Activated B cell treated with CpG ODN at 0.5 μM for 24 hours (primary cell): ENCODE results near the gene COASY. TPM values are rescaled to one million over a fixed set of nuclear protein-coding genes. Genes with fewer than 3 reads are reported as not detected.
A peak's percentile ranks its signal among the peaks of the same experiment; 100 is the strongest.

Experiments used
- ATAC-seq: fragments of 200-7000 bp; cut with Tn5 transposase; one replicate; pipeline ENCODE4 v1.10.0; 2021; ENCODE audit warnings: low read depth, mild to moderate bottlenecking, moderate library complexity
- CTCF ChIA-PET: fragments of 350-600 bp; sonication (Branson Sonifier 250); formaldehyde crosslinking; loops from one replicate; lab custom pipeline; 2021; ENCODE audit warnings: antibody characterized with exemption; lab: Charles Lee
- POLR2A ChIA-PET: fragments of 350-600 bp; sonication (Branson Sonifier 250); formaldehyde crosslinking; loops from one replicate; lab custom pipeline; 2021; ENCODE audit warnings: antibody characterized with exemption; lab: Charles Lee
- DNase-seq: peaks from one replicate; pipeline ENCODE4 v3.0.0; 2022
- H3K27ac Mint-ChIP-seq: one replicate; pipeline ENCODE4 v1.8.0; 2020; ENCODE audit warnings: mixed read lengths
- H3K27me3 Mint-ChIP-seq: one replicate; pipeline ENCODE4 v1.8.0; 2021; ENCODE audit warnings: mixed read lengths
- H3K36me3 Mint-ChIP-seq: one replicate; pipeline ENCODE4 v1.8.0; 2021; ENCODE audit warnings: low read depth, mixed read lengths
- H3K4me1 Mint-ChIP-seq: one replicate; pipeline ENCODE4 v1.8.0; 2021; ENCODE audit warnings: mixed read lengths
- H3K4me3 Mint-ChIP-seq: one replicate; pipeline ENCODE4 v1.8.0; 2020; ENCODE audit warnings: mild to moderate bottlenecking, mixed read lengths
- H3K9me3 Mint-ChIP-seq: one replicate; pipeline ENCODE4 v1.8.0; 2020; ENCODE audit warnings: mixed read lengths
- CTCF ChIP-seq: fragments of 200-600 bp; IDR thresholded peaks from one replicate; pipeline ENCODE4 v1.8.0; 2022; ENCODE audit warnings: antibody characterized with exemption, mild to moderate bottlenecking
- intact Hi-C: fragments of 100-400 bp; cut with micrococcal nuclease; formaldehyde crosslinking; loops from one replicate; pipeline ENCODE4 v1.15.1; 2024
- total RNA-seq: library from RNA; stranded (reverse); gene quantifications from 2 replicates; pipeline ENCODE4 v1.2.3, GENCODE V29; 2022

COASY gene
- total RNA-seq, 1 donor from 2014 or later: 94.9 TPM

DNA sequence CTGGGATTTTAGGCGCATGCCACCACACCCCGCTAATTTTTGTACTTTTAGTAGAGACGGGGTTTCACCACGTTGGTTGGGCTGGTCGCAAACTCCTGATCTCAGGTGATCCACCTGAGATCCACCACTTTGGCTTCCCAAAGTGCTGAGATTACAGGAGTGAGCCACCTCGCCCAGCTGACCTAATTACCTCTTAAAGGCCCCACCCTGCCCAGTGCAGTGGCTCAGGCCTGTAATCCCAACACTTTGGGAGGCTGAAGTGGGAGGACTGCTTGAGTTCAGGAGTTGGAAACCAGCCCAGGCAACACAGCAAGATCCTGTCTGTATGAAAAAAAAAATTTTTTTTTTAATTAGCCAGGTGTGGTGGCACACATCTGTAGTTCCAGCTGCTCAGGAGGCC, 2.9 kb upstream of the COASY start:
- intact Hi-C loops: no loop called here
- ChIA-PET POLR2A (interaction anchor here (1.1 kb wide), 1 partner anchor 11 kb away, joined by 5 read pairs; no protein-coding TSS in a partner anchor), CTCF (no interaction called here)
- DNase-seq: no peak
- Mint-ChIP-seq H3K36me3 (peaks cover 16% of the 10 kb centered on the region), H3K9me3 (no peaks in the 10 kb centered on the region), H3K27ac (no peak overlapping the region), H3K27me3 (no peaks in the 10 kb centered on the region), H3K4me1 (peaks cover 41% of the 10 kb centered on the region), H3K4me3 (no peak overlapping the region)
- ATAC-seq: no peak
- no peak for TF ChIP-seq CTCF

GRCh38 chr17:42560246-42560645, 1.7 kb upstream of the COASY start:
- H3K27ac Mint-ChIP-seq: no peak overlapping the region
- no peaks in the 10 kb centered on the region for H3K9me3 Mint-ChIP-seq
- peaks cover 23% of the 10 kb centered on the region for H3K36me3 Mint-ChIP-seq
- no peaks in the 10 kb centered on the region for H3K27me3 Mint-ChIP-seq
- DNase-seq (no peak), ATAC-seq (no peak)
- ChIA-PET CTCF (no interaction called here), POLR2A (no interaction called here)
- intact Hi-C loops: no loop called here
- peaks cover 34% of the 10 kb centered on the region for H3K4me1 Mint-ChIP-seq
- no peak for TF ChIP-seq CTCF
- no peak overlapping the region for H3K4me3 Mint-ChIP-seq

GRCh38 chr17:42562388-42563142, 617 bp downstream of the COASY start:
- POLR2A ChIA-PET: interaction anchor here (0.5 to 1.3 kb wide), 5 partner anchors 8 to 268 kb away, joined by 3 to 16 read pairs (median 3); partner anchors contain the start of gene NAGLU

DNA sequence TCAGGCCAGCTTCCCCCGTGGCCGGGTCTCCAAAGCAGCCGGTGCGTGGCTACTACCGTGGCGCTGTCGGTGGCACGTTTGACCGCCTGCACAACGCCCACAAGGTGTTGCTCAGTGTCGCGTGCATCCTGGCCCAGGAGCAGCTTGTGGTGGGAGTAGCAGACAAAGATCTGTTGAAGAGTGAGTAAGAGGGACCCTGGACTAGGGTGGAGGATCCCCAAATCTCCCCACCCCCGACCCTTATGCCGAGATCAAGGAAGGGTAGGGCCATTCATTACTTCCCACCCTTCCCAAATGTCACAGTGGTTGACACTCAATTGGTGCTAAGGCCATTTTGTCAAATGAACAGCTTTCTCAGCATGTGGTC, 1.2 kb downstream of the COASY start:
- DNase-seq (no peak), ATAC-seq (no peak)
- POLR2A ChIA-PET: interaction anchor here (1.0 to 4.7 kb wide), 5 partner anchors 9 to 27 kb away, joined by 3 to 23 read pairs (median 6); partner anchors contain the start of gene NAGLU
- peaks cover 41% of the 10 kb centered on the region for H3K4me1 Mint-ChIP-seq
- intact Hi-C loops: no loop called here
- H3K9me3 Mint-ChIP-seq: no peaks in the 10 kb centered on the region
- H3K27me3 Mint-ChIP-seq: no peaks in the 10 kb centered on the region
- peaks cover 38% of the 10 kb centered on the region for H3K36me3 Mint-ChIP-seq
- H3K27ac Mint-ChIP-seq: peak overlapping the region; percentile 96
- TF ChIP-seq CTCF: no peak
- peak overlapping the region; percentile 93 for H3K4me3 Mint-ChIP-seq
- CTCF ChIA-PET: no interaction called here

More at GRCh38 chr17:42562388-42563142, 617 bp downstream of the COASY start:
- H3K36me3 Mint-ChIP-seq: peaks cover 35% of the 10 kb centered on the region
- CTCF ChIA-PET: no interaction called here
- H3K4me3 Mint-ChIP-seq: peak overlapping the region; percentile 93
- intact Hi-C loops: loop anchor here (1.0 kb wide), 3 partner anchors 8 to 26 kb away; partner anchors contain the start of genes NAGLU and PSMC3IP
- no peaks in the 10 kb centered on the region for H3K27me3 Mint-ChIP-seq
- peak overlapping the region; percentile 96 for H3K27ac Mint-ChIP-seq
- no peak for TF ChIP-seq CTCF
- ATAC-seq (no peak), DNase-seq (no peak)
- H3K4me1 Mint-ChIP-seq: peaks cover 37% of the 10 kb centered on the region
- no peaks in the 10 kb centered on the region for H3K9me3 Mint-ChIP-seq

GRCh38 chr17:42563543-42563942, 1.6 kb downstream of the COASY start:
- peaks cover 42% of the 10 kb centered on the region for H3K4me1 Mint-ChIP-seq
- intact Hi-C loops: no loop called here

More at GRCh38 chr17:42563543-42563942, 1.6 kb downstream of the COASY start:
- H3K9me3 Mint-ChIP-seq: no peaks in the 10 kb centered on the region
- H3K27ac Mint-ChIP-seq: peak overlapping the region; percentile 56
- H3K36me3 Mint-ChIP-seq: peaks cover 39% of the 10 kb centered on the region
- no peak for TF ChIP-seq CTCF
- H3K4me3 Mint-ChIP-seq: peak overlapping the region; percentile 93
- H3K27me3 Mint-ChIP-seq: no peaks in the 10 kb centered on the region
- CTCF ChIA-PET: no interaction called here
- DNase-seq (no peak), ATAC-seq (no peak)
- POLR2A ChIA-PET: interaction anchor here (1.0 to 4.7 kb wide), 6 partner anchors 9 to 31 kb away, joined by 3 to 23 read pairs (median 8); partner anchors contain the start of gene NAGLU
